SK-N-SH (cell line): ENCODE results near the gene ATP2A3.

ENCODE experiments used
- EZH2phosphoT487 ChIP-seq: fragments of 200-600 bp; sonication (generic); IDR thresholded peaks from 2 replicates; pipeline ENCODE4 v1.6.1; 2017; ENCODE audit warnings: low read depth, mixed run types, mild to moderate bottlenecking, antibody characterized with exemption, moderate library complexity, borderline replicate concordance
- GABPA ChIP-seq: IDR thresholded peaks from 2 replicates; pipeline ENCODE4 v1.4.0; 2012; ENCODE audit warnings: low read depth, mild to moderate bottlenecking
- JUND ChIP-seq: IDR thresholded peaks from 2 replicates; pipeline ENCODE4 v1.4.0; 2012
- POLR2AphosphoS5 ChIP-seq: IDR thresholded peaks from 2 replicates; pipeline ENCODE4 v1.6.1; 2012; ENCODE audit warnings: low read depth, low read length
- RAD21 ChIP-seq: IDR thresholded peaks from 2 replicates; pipeline ENCODE4 v1.6.1; 2012; ENCODE audit warnings: mild to moderate bottlenecking, low read length
- RFX5 ChIP-seq: IDR thresholded peaks from 2 replicates; pipeline ENCODE4 v1.6.1; 2012; ENCODE audit warnings: mild to moderate bottlenecking, improper control_type of control experiment, low read length
- SMC3 ChIP-seq: IDR thresholded peaks from 2 replicates; pipeline ENCODE4 v1.6.1; 2012; ENCODE audit warnings: low read depth, low read length, improper control_type of control experiment
- TAF1 ChIP-seq: IDR thresholded peaks from 2 replicates; pipeline ENCODE4 v1.6.1; 2012; ENCODE audit warnings: low read depth, mild to moderate bottlenecking, low read length, moderate library complexity, borderline replicate concordance
- TF ChIP-seq, protein P1 (sequence below): fragments of 200-600 bp; sonication (generic); IDR thresholded peaks from 2 replicates; pipeline ENCODE4 v1.6.1; 2017; ENCODE audit warnings: antibody characterized with exemption, mild to moderate bottlenecking, moderate library complexity
- TF ChIP-seq, protein P2 (sequence below): IDR thresholded peaks from 2 replicates; pipeline ENCODE4 v1.6.1; 2012; ENCODE audit warnings: mild to moderate bottlenecking, low read depth, low read length, moderate library complexity
- TF ChIP-seq, protein P3 (sequence below): fragments of 150-350 bp; IDR thresholded peaks from 2 replicates; pipeline ENCODE4 v1.6.1; 2017; ENCODE audit warnings: antibody characterized with exemption, low read length, low read depth, borderline replicate concordance
- TF ChIP-seq, protein P4 (sequence below): IDR thresholded peaks from 2 replicates; pipeline ENCODE4 v1.4.0; 2012; ENCODE audit warnings: low read depth

DNA sequence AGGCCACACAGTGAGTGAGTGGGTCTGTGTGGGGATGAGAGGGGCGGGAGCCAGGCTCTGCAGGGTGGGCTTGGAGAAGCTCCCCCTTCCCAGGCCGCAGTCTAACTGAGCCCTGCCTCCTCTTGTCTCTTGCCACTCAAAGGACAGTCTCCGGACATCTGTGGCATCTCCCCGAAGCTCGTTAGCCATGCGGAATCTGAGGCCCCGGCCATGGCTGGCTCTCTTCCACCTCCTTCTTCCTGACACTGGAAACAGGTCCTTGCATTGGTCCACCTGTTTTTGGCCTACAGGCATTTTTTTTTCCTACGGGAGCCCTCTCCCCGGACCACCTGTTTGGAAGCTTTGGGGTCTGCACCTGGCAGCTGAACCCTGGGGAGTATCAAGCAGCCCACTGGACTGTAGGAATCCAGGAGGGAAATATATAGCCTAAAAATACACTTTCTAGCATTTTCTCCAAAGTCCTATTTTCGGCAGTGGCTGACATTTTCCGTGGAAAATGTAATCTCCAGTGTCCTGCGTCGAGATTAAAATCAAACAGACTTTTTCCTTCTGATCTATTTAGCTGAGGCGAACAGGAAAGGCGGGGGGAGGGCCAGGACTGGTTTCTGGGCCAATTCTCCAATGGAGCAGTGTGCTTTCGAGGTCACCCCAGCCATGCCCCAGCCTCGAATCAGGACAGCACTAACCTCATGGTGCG is 9.1 kb downstream of the ATP2A3 start:
- TF ChIP-seq, protein P1, sequence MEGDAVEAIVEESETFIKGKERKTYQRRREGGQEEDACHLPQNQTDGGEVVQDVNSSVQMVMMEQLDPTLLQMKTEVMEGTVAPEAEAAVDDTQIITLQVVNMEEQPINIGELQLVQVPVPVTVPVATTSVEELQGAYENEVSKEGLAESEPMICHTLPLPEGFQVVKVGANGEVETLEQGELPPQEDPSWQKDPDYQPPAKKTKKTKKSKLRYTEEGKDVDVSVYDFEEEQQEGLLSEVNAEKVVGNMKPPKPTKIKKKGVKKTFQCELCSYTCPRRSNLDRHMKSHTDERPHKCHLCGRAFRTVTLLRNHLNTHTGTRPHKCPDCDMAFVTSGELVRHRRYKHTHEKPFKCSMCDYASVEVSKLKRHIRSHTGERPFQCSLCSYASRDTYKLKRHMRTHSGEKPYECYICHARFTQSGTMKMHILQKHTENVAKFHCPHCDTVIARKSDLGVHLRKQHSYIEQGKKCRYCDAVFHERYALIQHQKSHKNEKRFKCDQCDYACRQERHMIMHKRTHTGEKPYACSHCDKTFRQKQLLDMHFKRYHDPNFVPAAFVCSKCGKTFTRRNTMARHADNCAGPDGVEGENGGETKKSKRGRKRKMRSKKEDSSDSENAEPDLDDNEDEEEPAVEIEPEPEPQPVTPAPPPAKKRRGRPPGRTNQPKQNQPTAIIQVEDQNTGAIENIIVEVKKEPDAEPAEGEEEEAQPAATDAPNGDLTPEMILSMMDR: no peak
- TF ChIP-seq, protein P2, sequence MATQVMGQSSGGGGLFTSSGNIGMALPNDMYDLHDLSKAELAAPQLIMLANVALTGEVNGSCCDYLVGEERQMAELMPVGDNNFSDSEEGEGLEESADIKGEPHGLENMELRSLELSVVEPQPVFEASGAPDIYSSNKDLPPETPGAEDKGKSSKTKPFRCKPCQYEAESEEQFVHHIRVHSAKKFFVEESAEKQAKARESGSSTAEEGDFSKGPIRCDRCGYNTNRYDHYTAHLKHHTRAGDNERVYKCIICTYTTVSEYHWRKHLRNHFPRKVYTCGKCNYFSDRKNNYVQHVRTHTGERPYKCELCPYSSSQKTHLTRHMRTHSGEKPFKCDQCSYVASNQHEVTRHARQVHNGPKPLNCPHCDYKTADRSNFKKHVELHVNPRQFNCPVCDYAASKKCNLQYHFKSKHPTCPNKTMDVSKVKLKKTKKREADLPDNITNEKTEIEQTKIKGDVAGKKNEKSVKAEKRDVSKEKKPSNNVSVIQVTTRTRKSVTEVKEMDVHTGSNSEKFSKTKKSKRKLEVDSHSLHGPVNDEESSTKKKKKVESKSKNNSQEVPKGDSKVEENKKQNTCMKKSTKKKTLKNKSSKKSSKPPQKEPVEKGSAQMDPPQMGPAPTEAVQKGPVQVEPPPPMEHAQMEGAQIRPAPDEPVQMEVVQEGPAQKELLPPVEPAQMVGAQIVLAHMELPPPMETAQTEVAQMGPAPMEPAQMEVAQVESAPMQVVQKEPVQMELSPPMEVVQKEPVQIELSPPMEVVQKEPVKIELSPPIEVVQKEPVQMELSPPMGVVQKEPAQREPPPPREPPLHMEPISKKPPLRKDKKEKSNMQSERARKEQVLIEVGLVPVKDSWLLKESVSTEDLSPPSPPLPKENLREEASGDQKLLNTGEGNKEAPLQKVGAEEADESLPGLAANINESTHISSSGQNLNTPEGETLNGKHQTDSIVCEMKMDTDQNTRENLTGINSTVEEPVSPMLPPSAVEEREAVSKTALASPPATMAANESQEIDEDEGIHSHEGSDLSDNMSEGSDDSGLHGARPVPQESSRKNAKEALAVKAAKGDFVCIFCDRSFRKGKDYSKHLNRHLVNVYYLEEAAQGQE: no peak
- no peak for TF ChIP-seq GABPA
- no peak for TF ChIP-seq TAF1
- TF ChIP-seq EZH2phosphoT487: no peak
- TF ChIP-seq, protein P3, sequence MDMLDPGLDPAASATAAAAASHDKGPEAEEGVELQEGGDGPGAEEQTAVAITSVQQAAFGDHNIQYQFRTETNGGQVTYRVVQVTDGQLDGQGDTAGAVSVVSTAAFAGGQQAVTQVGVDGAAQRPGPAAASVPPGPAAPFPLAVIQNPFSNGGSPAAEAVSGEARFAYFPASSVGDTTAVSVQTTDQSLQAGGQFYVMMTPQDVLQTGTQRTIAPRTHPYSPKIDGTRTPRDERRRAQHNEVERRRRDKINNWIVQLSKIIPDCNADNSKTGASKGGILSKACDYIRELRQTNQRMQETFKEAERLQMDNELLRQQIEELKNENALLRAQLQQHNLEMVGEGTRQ: no peak
- TF ChIP-seq POLR2AphosphoS5: no peak
- no peak for TF ChIP-seq RFX5
- no peak for TF ChIP-seq SMC3
- TF ChIP-seq JUND: no peak
- no peak for TF ChIP-seq RAD21
- TF ChIP-seq, protein P4, sequence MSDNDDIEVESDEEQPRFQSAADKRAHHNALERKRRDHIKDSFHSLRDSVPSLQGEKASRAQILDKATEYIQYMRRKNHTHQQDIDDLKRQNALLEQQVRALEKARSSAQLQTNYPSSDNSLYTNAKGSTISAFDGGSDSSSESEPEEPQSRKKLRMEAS: no peak
